Activated CD8-positive, alpha-beta memory T cell treated with anti-CD3 and anti-CD28 coated beads, Interleukin-2, amount 50 U/mL, for 1 hour (primary cell): ENCODE measurements around the gene RALB.

Experiments
- DNase-seq: peaks from one replicate; pipeline ENCODE4 v3.0.0-alpha.2; 2020; ENCODE audit errors: extremely low read depth

RALB gene, protein sequence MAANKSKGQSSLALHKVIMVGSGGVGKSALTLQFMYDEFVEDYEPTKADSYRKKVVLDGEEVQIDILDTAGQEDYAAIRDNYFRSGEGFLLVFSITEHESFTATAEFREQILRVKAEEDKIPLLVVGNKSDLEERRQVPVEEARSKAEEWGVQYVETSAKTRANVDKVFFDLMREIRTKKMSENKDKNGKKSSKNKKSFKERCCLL

DNA sequence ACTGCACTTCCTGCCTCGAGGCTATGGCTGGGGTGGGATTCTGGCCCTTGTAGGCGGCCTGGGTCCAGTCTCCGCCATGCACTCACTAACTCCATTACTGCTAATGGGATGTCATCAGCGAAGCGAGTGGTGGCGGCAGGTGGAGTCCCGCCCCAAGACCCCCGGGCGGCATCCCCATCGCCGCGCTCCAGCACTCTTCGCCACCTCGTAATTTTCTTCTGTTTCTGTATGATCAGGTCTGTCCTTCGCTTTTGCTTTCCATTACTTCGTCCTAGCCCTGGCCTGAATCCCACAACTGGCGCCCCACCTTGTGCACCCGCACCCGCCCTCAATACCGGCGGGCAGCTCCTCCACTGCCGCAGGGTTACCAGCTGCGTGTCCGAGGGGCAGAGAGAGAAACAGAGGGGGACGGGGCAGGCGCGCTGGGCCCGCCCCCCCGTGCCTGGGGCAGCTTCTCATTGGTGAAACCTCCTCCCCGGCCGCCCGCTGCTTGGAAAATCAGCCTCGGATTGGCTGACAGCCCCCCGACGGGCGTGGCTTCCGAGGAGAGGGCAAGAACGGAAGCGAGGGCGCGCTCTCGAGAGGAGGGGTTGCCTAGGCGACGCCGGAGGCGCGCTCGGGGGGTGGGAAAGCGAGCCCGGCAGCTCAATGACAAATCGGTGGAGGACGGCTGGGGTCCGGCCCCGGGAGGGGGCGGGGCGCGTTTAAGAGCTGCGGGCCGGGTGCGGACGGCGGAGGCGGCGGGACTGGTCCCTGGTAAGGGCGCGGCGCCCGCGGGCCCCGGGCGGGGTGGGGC is at the start of gene RALB:
Gene RALB, plus strand, starts transcription at position 628 of the 796 bp plus-strand sequence. CDS start 25,813 bp downstream, outside the sequence.
- peak; percentile 96 for DNase-seq

DNA sequence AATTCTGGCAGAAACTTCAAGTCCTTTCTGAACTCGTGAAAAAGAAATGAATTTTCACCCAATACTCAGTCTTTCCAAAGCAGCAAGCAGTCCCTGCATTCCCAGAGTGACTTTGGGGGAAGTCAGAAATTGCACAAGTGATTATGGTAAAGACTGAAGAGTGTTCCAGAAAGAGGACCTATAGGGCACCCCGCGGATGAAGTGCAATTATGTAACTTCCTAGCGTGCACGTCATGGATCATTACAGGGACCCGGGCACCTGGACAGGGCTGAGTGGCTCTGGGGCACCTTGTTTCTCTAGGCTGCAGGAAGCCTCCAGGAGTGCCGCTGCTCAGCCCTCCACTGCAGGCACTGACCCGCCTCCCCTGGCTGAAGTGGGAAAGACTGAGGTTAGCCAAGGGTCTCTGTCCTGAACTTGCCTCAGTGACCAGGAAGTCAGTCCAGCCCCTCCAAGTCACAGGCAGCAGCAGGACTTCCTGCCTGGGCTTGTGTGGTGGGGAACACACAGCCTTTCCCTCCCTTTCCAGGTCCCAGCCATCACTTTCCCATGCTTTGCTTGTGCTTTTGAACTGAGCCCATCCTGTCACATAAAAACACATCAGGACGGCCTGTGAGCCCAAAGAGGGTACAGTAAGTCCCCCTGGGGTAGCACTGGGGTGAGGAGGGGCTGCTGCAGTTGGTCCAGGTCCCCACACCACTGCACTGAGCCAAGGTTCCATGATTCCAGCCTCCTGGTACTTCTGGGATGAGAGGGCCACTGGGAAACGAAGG is 49.2 kb upstream of the RALB start:
- DNase-seq = no peak

DNA sequence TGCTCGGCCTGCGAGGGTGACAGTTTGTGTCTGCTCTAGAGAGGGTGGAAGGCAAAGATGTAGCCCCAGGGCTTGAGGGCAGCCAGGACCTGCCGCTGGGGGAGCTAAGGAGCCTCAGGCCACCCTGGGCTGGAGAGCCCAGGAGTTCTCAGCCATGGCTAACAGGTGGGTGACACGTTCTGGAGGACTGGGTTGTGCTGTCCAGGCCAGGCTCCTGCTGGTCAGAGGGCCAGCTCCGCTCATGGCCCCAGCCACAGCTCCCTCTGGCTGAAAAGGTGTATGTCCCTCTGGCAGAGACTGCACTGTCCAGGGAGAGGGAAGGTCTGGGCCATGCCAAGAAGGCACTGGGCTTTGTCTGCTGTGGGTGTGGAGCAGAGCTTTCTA is 48.6 kb upstream of the RALB start:
- no peak for DNase-seq

DNA sequence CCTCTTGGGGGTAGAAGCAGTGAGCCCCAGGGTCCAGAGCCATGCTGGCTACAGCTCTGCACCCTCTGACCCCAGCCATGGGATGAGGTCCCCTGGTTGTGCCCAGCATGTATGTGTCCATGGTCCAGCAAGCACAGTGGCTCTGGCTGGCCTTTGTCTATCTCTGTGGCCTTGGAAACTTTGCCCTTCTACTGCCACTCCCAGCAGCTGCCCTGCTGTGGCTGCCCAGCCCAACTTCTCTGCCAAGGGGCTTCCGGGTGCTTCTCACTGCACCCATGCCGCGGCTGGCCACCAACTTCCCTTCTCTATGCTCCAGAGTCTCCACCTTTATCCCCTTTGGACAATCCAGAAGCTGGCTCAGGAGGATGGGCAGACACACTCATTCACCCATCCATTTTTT is 48.2 kb upstream of the RALB start:
- DNase-seq = no peak

DNA sequence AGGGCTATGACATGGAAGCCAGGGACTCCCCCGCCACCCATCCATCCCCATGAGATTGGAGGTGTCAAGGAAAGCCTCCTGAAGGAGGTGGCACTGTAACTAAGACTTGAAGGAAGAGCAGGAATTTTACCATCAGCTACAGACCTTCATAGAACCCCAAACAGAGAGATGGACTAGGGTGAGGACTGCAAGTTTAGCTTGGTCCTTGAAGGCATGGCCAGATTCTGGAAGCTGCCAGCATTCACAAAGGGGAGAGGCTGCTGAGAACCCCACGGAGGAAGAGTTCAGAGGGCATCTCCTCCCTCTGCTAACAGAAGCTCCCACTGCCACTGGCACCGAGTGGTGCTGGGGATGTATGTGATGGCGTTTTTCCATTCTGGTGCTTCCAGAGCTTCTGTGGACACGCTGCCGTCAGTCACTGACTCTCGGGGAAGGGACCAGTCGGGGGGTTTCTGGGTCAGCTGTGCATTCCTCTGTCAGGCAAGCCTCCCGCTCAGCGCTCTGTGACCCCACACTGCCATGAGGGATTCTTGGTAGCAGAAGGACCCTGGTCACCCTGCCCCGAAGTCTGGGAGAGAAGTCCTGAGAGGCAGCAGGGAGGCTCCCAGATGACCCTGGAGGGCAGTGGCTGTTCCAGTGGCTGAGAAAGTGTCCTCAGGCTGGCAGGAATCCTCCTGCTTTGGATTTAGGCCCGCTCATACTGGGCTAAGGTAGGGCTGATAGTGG is 47.5 kb upstream of the RALB start:
- DNase-seq = no peak

DNA sequence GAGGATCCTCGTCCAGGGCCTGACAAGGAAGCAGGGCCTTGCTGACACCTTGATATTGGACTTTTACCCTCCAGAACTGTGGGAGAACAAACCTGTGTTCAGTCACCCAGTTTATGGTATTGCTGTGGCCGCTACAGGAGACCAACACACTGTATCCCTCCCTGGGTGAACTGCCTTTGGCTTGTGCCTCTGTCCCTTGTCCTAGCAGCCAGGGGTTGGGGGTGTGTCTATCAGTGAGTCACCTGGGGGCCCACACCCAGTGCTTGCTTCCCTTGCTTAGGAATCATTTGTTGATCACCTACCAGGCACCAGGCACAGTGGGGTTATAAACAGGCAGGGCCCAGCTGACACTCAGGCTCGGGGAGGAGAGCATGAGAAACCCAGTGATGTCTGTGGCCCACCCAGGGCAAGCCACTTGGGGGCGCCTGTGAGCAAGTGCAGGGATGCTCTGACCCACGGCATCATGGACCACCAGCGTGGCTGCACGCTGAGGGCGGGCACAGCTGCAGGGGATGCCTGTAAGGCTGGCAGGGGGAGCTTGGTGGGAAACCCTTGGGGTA is 46.5 kb upstream of the RALB start:
- DNase-seq = no peak

DNA sequence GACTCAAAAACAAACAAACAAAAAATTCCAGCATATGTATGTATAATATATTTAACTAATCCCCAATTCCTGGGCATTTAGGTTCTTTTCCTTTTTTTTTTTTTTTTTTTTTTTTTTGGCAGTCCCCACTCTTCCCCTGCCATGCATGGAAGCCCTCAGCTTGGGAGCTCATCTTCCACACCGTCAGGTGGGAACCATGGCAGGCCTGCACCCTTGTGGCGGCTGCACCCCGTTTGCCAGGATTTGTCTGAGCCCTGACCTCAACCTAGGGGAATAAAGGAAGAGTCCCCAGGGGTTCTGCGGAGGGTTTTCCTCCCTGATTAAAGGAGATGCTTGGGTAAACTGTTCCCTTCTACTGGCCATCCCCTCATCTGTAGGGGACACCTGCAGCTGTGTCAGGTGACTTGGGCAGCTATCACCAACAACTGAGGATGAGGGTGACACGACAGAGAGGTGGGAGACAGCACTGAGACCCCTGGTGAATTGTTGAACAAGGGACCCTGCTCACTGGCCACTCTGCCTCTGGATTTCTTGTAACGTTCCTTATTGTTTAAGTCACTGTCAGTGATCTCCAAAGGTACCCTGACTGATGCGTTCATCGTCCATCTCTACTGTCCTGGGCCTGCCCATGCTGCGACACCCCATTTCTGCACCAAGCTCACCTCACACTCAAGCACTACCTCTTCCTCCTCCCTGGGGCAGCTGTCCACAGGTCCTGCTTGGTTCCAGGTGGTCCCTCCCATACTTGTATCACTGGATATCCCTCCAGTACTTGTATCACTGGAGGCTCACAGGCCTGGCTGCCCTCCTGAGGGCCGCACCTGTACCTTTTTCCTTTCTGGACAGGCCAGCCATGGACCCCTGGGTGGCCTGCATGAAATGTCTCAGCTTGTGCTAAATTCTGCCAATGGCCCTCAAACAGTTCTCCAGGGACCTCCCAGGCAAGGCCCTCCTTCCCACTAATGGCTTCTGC is 44.0 kb upstream of the RALB start:
- DNase-seq = no peak

DNA sequence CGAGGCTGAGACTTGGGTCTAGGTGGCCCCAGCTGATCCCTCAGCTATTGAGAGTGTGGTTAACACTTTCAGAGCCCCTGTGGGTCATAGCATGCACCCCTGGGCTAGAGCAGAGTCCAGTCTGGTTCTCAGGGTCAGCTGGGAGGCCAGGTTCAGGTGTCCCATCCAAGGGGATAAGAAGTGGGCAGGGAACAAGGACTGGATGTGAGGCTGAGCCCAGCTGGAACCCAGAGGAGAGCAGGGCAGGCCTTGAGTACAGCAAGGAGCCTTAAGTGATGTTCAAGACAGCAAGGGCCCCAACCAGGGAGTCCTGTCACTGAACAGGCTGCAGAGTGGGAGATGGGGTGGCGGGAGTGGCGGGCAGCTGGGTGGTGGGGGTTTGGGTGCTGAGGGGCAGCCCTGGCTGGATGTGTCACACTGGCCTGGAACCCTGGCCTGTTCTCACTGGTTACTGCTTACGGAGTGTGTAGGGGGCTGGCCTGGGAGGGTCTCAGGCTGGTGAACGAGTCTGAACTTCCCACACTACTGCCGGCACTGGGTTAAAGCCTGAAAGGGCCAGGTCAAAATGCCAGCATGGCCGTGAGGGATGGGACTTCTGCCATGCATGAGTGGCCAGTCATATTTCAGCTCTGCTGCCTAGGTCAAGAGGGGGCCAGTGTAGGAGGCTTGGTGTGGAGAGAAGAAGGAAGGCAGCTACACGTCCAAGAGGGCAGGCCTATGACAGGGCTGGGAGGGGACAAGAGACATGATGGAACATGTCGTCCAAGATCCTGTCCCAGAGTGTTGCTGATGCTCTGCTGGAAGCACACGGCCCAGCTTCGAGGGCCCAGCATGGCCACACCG is 43.0 kb upstream of the RALB start:
- DNase-seq = no peak

DNA sequence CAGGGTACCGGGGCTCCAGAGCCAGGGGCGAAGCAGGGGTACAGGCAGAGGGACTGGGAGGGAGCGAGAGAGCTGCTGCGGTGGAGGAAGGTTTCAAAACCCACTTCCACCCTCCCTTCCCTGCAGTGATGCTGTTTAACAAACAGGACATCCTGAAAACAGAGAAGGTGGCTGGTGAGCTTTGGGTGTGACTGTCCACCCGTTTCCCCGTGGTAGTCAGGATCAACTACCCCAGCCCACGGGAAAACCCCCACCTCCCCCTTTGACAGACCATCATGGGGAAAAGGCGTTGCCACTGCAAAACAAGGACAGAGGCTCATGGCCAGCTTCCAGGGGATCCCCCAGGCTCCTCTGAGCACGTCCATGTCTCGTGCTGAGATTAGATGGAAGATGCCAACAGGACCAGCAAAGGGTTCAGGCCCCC is 42.4 kb upstream of the RALB start:
- no peak for DNase-seq

DNA sequence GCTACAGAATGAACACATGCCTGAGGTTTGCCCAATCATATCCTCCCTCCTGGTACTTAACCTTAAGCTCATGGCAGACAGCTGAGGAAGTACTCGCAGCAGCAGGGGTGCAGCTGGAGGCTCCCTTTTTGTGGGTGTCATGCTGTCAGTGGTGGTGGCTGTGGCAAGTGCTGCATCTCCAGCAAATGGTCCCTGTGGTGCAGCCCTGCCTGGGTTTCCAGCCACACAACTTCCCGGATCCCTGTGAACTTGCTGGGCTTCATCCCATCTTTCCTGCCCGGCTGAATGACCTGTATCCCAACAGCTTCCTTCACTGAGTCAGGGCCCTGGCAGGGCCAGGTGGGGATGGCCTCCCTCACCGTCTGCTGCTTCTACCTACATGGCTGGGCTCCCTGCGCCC is 34.5 kb upstream of the RALB start:
- DNase-seq = no peak

DNA sequence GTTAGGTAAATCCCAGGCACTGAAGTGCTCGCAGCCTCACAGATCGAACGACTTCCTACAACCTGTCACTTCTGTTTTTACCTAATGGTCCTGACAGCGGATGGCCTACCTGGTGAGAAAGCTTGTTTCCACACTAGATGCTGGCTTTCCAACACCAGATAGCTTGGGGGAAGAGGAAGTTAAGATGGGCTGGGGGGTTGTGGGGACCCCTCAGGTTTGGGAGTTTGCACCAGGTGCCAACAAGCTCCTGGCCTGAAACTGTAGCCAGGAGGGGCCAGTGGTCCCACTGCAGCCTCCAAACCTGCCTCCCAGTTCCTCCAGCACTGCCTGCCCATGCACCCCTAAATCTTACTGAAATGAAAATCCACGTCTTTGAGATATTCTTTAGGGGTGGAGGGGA is 33.4 kb upstream of the RALB start:
- no peak for DNase-seq

DNA sequence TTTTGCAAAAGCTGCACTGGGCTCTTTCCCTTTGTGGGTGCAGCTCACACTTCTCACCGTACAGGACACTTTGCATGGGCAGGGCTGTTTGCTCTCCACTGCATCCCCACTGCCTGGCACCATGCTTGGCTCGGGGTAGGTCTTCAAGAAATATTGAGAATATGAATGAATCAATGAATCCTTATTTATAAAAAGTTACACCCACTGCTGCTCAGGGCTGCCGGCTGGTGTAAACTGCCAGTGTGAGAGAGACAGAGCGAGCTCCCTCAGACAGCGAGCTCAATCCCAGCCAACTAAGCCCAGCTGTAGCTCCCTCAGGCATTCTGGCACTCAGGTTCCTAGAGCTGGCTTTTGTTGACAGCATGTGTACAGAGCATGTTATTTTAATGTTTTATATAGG is 32.9 kb upstream of the RALB start:
- DNase-seq = no peak

DNA sequence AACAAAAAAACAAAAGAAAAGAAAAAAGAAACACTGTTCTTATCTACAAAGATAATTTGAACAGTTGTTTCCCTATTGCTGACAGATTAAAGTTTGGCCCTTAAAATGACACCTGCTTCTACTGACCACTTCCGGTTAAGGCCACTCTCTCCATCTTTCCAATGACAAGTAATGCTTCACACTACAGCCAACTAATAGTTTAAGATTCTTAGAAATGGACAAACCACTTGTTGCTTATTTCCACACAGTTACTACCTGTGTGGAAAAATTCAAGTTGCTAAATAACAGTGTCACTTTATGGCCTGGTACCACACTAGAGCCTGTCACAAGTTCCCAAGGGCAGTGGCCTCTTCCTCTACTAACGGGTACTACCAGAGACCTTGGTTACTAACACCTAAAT is 31.9 kb upstream of the RALB start:
- no peak for DNase-seq

DNA sequence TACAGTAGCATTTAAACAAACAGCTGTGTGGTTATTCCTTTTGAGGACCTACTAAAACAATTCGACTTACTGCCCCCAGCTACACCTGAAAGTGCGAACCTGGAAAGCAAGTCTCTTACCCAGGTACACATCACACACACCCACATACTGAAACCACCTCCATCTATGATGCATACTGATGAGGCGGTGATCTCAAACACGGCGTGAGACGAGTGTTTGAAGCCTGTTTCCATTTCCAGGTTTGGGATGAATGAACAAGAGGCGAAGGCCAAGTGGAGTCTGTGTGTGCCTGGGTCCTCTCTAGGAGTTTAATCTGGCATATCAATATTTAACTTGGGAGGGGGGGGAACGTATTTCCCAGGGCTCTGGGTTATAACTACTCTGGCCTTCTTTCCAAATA is 31.0 kb upstream of the RALB start:
- DNase-seq = no peak

DNA sequence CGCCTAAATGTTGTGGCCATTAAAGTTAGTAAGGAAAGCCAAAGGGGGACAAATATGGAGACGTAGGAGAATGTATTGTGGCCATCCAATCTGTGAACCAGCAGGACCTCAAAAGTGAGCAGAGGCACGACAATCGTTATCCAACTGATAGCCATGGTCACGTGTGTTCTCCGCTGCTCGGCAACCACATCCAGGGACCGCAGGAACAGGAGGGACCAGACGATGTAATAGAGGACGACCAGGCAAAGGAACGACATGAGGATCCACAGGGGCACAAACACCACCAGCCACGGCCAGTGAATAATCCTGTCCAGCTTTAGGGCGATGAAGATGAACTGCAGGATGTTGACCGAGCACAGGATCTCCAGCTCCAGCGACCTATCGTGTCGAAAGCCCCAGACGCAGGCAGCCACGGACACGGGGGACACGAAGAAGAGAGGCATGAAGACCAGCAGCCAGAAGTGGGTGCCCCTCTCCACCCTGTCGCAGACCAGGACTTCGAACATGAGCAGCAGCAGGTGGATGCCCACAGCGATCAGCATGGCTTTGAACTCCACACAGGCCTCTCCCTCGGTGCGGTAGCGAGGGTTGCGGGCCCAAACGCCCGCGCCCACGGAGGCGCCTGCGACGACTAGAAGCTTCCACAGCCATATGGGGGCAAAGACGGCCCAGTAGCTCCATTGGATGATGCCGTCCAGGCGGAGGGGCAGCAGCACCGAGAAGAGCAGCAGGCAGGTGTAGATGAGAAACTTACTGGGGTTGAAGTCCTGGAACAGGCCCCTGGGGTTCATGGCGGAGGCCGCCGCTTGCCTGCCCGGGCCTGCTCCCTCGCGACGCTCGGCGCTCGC is 30.2 kb upstream of the RALB start:
- no peak for DNase-seq

DNA sequence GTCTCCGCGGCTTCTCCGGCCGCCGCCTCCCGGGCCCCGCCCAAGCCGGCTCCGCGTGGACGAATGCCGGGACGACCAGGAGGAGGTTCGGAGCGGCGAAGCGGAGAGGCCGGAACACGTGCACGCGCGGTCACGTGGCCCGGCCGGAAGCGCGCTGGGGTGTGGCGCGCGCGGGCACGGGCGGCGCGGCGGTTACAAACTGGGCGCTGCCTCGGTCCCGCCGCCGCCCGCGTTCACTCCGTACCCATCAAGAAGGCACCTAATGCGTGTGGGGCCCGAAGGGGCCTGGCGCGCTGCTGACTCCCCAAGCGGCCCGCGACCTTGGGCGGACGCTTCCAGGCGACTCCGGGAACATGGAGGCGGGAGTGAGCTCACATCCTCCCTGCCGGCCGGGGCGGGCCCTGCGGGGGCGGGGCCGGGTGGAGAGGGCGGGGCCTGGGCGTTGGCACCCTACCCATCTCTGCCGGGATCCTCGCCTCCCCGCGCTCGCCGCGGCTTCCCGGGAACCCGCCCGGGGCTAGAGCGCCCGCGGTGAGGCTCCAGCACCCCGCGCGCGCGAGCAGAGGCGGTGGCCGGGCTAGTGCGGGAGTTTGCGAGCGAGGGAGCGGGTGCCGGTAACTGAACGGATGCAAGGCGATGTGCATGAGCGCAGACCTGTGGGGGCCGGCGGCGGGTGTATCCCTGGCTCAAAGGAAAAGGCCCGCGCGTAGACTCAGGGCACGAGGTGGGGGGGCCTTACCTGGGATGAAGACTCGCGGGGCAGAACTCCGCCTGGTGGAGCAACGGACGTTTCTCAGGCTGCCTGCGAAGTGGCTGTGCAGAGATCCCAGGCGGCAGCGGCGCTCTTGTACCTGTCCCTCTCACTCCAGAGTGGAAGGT is 29.4 kb upstream of the RALB start, which contains the start of gene TMEM185B:
Gene TMEM185B, minus strand, starts transcription at position 367 of the 879 bp plus-strand sequence. CDS start 424 bp downstream, outside the sequence.
- peak; percentile 45 for DNase-seq

DNA sequence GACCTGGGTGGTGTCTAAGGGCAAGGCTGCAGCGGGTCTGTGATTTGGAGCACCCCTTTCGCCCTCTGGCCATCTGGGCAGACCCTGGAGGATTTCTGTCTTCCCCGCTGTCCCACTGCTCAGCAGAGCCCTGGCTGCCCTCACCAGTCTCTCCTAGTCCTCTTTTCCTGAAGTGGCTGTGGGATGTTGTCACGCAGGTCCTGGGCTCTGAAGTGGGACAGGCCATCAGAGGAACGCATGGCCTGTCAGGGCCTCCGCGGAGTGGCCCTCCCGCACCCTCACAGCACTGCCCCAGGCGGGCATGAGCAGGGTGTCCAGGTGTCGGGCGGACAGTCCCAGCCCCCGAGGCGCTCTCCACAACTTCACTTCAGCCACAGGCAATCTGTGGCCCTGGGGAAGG is 28.4 kb upstream of the RALB start:
- DNase-seq = no peak
